Fibroblast of lung (primary cell): Measurements from ENCODE around the gene C17orf58. TPM values are rescaled to one million over a fixed set of nuclear protein-coding genes. Genes with fewer than 3 reads are reported as not detected.

ENCODE experiments used
- DNase-seq, 2 donors: peaks; one replicate each; pipeline versions ENCODE4 v3.0.0 to v3.0.0-alpha.2; 2010; ENCODE audit warnings: low read depth in 2 of 2
- H2AFZ ChIP-seq: 2 replicates; pipeline ENCODE4 v1.5.1; 2012; ENCODE audit warnings: low read length, control low read depth, inconsistent platforms
- H3K27ac ChIP-seq: 2 replicates; pipeline ENCODE4 v1.5.1; 2011; ENCODE audit warnings: low read length, control low read depth; ENCODE audit not compliant: insufficient read depth
- H3K27me3 ChIP-seq: 2 replicates; pipeline ENCODE4 v1.5.1; 2011; ENCODE audit warnings: mild to moderate bottlenecking, low read length; ENCODE audit not compliant: control insufficient read depth, insufficient read depth
- H3K36me3 ChIP-seq: 2 replicates; pipeline ENCODE4 v1.5.1; 2011; ENCODE audit warnings: low read length; ENCODE audit not compliant: control insufficient read depth, insufficient read depth
- H3K4me1 ChIP-seq: 2 replicates; pipeline ENCODE4 v1.5.1; 2011; ENCODE audit warnings: low read length; ENCODE audit not compliant: control insufficient read depth, insufficient read depth; ENCODE audit errors: extremely low read depth
- H3K4me2 ChIP-seq: 2 replicates; pipeline ENCODE4 v1.5.1; 2011; ENCODE audit warnings: low read length, control low read depth; ENCODE audit not compliant: insufficient read depth; ENCODE audit errors: extremely low read depth
- H3K4me3 ChIP-seq, 4 experiments: fragments of 200-600 bp in 1 of 4; sonication (generic) in 1 of 4; replicated peaks in 1 of 4; 2 replicates each; pipeline ENCODE4 v1.5.1; 2011 to 2016; ENCODE audit warnings: low read length in 4 of 4, low read depth in 3 of 4, mild to moderate bottlenecking in 3 of 4, control low read depth in 2 of 4, inconsistent platforms in 1 of 4, mixed read lengths in 1 of 4; ENCODE audit not compliant: insufficient read depth in 1 of 4; ENCODE audit errors: control extremely low read depth in 1 of 4
- H3K79me2 ChIP-seq: 2 replicates; pipeline ENCODE4 v1.5.1; 2012; ENCODE audit warnings: mild to moderate bottlenecking, low read length, inconsistent platforms; ENCODE audit not compliant: control insufficient read depth, insufficient read depth
- H3K9ac ChIP-seq: 2 replicates; pipeline ENCODE4 v1.5.1; 2011; ENCODE audit warnings: mild to moderate bottlenecking, low read length, control low read depth; ENCODE audit not compliant: insufficient read depth
- H3K9me3 ChIP-seq: 2 replicates; pipeline ENCODE4 v1.5.1; 2012; ENCODE audit warnings: low read depth, low read length; ENCODE audit not compliant: control insufficient read depth, insufficient read depth
- H4K20me1 ChIP-seq: 2 replicates; pipeline ENCODE4 v1.5.1; 2011; ENCODE audit warnings: low read length; ENCODE audit not compliant: control insufficient read depth, insufficient read depth; ENCODE audit errors: extremely low read depth
- EZH2 ChIP-seq: IDR thresholded peaks from 2 replicates; pipeline ENCODE4 v1.5.1; 2012; ENCODE audit warnings: low read length, control low read depth, mild to moderate bottlenecking; ENCODE audit errors: missing control alignments
- polyA plus RNA-seq, 2 donors: library from polyadenylated mRNA; depleted of rRNA in 1 of 2; stranded (reverse) in 1 of 2; unstranded in 1 of 2; fragments of >200 nt; gene quantifications; 2 replicates each; pipeline ENCODE4 v1.2.1, GENCODE V29; 2011 to 2012; ENCODE audit warnings: missing spikeins in 1 of 2
- total RNA-seq: library from RNA; depleted of rRNA; stranded (reverse); fragments of >200 nt; gene quantifications from 2 replicates; pipeline ENCODE4 v1.2.1, GENCODE V29; 2014
- TF ChIP-seq, protein P1 (sequence below), 2 donors: IDR thresholded peaks in 1 of 2; conservative IDR thresholded peaks in 1 of 2; 1 replicate in 1 of 2; 2 replicates in 1 of 2; pipeline ENCODE4 v1.5.1; 2011 to 2012; ENCODE audit warnings: low read length in 2 of 2, control low read depth in 1 of 2, inconsistent platforms in 1 of 2, low read depth in 1 of 2, mild to moderate bottlenecking in 1 of 2

C17orf58 gene
- total and polyA plus RNA-seq, 2 donors (not counting 1 experiment from before 2014, with no cell fraction given) = 10.6 to 17.0 TPM

DNA sequence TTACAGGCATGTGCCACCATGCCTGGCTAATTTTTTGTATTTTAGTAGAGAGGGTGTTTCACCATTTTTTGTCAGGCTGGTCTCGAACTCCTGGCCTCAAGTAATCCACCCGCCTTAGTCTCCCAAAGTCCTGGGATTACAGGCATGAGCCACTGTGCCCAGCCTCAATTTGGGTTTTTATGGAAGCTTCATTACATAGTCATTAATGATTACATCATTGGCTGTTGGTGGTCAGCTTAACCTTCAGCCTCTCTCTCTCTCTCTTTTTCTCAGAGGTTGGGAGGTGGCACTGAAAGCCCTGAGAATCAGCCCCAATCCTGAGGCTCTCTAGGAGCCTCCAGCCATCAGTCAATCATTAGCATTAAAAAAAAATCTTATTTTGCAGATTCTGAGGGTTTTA is 45.3 kb downstream of the C17orf58 start:
- no peaks in the 10 kb centered on the region for H3K79me2 ChIP-seq
- no peaks in the 10 kb centered on the region for H3K27me3 ChIP-seq
- no peak for TF ChIP-seq EZH2
- TF ChIP-seq, protein P1, sequence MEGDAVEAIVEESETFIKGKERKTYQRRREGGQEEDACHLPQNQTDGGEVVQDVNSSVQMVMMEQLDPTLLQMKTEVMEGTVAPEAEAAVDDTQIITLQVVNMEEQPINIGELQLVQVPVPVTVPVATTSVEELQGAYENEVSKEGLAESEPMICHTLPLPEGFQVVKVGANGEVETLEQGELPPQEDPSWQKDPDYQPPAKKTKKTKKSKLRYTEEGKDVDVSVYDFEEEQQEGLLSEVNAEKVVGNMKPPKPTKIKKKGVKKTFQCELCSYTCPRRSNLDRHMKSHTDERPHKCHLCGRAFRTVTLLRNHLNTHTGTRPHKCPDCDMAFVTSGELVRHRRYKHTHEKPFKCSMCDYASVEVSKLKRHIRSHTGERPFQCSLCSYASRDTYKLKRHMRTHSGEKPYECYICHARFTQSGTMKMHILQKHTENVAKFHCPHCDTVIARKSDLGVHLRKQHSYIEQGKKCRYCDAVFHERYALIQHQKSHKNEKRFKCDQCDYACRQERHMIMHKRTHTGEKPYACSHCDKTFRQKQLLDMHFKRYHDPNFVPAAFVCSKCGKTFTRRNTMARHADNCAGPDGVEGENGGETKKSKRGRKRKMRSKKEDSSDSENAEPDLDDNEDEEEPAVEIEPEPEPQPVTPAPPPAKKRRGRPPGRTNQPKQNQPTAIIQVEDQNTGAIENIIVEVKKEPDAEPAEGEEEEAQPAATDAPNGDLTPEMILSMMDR (conservative IDR thresholded peaks at IDR 0.05 in 1 of 2, IDR thresholded peaks at IDR 0.05 in 1 of 2; ENCODE audit: low read depth in 1 of 2, low read length in 2 of 2) = no peak
- H2AFZ ChIP-seq = no peak overlapping the region
- no peak overlapping the region for H3K27ac ChIP-seq
- no peak overlapping the region for H3K4me3 ChIP-seq
- no peaks in the 10 kb centered on the region for H3K4me1 ChIP-seq
- no peak overlapping the region for H3K4me2 ChIP-seq
- no peaks in the 10 kb centered on the region for H3K9me3 ChIP-seq
- DNase-seq = no peak
- peaks cover 4% of the 10 kb centered on the region for H3K36me3 ChIP-seq
- no peaks in the 10 kb centered on the region for H4K20me1 ChIP-seq
- no peak overlapping the region for H3K9ac ChIP-seq

DNA sequence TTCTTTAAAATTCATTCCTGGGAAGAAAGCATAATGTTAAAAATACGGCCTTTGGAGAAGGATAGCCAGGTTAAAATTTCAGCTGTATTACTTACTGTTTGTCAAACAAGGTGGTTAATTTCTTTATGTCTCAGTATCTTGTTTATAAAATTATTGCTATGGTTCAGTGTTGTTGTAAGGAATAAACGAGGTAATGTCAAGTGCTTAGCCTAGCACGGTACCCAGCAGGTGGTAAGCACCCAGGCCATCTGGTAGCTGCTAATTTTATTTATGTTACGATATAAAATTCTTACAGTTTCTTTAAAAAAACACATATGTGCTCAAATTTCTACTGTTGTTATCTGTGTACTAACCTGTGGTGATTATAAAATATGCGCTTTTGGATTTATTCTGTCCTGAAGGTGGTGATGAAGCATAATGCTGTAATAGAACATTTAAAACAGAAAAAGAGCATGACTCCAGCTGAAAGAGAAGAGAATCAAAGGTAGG is 48.9 kb downstream of the C17orf58 start:
- H3K36me3 ChIP-seq = peaks cover 13% of the 10 kb centered on the region
- H3K79me2 ChIP-seq = no peaks in the 10 kb centered on the region
- no peak for DNase-seq

DNA sequence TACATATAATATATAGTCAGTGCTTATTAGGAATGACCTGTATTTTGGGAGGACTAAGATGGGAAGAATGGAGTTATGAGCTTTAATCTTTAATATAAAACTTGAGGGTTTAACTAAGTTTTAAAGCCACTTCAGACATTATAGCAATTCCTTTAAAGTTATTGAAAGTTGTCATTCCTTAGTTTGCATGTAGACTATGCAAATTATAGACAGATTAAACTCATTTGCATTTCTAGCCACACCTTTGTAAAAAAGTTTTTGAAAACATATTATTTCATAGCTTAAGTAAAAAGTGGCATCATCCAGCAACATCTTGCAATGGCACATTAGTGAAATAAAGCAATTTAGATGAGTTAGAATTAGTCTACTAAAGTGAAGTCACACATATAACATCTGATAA is 49.8 kb downstream of the C17orf58 start:
- DNase-seq = no peak
- no peaks in the 10 kb centered on the region for H3K9me3 ChIP-seq
- no peak overlapping the region for H3K9ac ChIP-seq
- no peak overlapping the region for H2AFZ ChIP-seq
- H3K27ac ChIP-seq = no peak overlapping the region
- H3K27me3 ChIP-seq = no peaks in the 10 kb centered on the region
- H3K4me1 ChIP-seq = no peaks in the 10 kb centered on the region
- no peak for TF ChIP-seq EZH2
- TF ChIP-seq, protein P1 (conservative IDR thresholded peaks at IDR 0.05 in 1 of 2, IDR thresholded peaks at IDR 0.05 in 1 of 2; ENCODE audit: low read depth in 1 of 2, low read length in 2 of 2) = no peak
- H4K20me1 ChIP-seq = no peaks in the 10 kb centered on the region
- H3K79me2 ChIP-seq = no peaks in the 10 kb centered on the region
- H3K36me3 ChIP-seq = peaks cover 14% of the 10 kb centered on the region
- no peak overlapping the region for H3K4me3 ChIP-seq
- H3K4me2 ChIP-seq = no peak overlapping the region

More for the DNA sequence above, 48.9 kb downstream of the C17orf58 start:
- Histone ChIP-seq H3K27ac (no peak overlapping the region), H3K9me3 (no peaks in the 10 kb centered on the region), H3K27me3 (no peaks in the 10 kb centered on the region), H3K9ac (no peak overlapping the region), H2AFZ (no peak overlapping the region), H3K4me2 (no peak overlapping the region), H4K20me1 (no peaks in the 10 kb centered on the region), H3K4me1 (no peaks in the 10 kb centered on the region), H3K4me3 (no peak overlapping the region)
- TF ChIP-seq, protein P1 (conservative IDR thresholded peaks at IDR 0.05 in 1 of 2, IDR thresholded peaks at IDR 0.05 in 1 of 2; ENCODE audit: low read depth in 1 of 2, low read length in 2 of 2) = no peak
- no peak for TF ChIP-seq EZH2
